Measurements from ENCODE around the gene MRPL23.

DNA sequence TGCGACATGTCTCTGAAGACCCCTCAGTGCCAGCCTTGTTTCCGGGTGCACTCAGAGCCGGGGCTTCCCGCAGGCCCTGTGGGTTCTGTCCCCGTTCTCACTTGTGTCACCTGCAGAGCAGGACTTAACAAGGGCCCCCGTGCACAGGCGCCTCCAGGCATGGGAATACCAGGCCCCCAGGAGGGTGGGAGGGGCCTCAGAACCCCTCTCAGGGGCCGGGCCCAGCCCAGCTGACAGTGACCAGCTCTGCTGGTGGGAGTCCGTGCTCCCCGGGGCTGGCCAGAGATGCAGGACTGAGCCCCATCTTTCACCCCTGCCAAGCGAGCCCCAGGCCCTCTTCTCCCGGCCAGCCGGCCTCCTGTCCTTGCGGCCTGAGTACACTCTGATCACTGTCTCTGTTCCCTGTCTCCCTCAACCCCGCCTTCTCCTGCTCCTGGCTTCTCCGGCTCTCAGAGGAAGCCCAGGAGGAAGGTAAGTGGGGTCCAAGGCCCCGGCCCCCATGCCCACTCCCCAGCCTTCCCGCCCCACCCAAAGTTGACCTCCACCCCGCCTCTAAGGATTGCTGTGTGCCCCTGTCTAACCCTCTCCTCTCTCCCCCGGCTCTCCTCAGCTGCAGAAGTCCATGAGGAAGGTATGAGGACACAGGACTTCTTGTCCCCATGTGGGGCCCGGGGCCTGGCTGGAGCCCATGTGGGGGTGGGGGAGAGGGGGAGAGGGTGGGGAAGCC is 22.3 kb upstream of the MRPL23 start:
- TF ChIP-seq, protein P1, sequence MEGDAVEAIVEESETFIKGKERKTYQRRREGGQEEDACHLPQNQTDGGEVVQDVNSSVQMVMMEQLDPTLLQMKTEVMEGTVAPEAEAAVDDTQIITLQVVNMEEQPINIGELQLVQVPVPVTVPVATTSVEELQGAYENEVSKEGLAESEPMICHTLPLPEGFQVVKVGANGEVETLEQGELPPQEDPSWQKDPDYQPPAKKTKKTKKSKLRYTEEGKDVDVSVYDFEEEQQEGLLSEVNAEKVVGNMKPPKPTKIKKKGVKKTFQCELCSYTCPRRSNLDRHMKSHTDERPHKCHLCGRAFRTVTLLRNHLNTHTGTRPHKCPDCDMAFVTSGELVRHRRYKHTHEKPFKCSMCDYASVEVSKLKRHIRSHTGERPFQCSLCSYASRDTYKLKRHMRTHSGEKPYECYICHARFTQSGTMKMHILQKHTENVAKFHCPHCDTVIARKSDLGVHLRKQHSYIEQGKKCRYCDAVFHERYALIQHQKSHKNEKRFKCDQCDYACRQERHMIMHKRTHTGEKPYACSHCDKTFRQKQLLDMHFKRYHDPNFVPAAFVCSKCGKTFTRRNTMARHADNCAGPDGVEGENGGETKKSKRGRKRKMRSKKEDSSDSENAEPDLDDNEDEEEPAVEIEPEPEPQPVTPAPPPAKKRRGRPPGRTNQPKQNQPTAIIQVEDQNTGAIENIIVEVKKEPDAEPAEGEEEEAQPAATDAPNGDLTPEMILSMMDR (IDR thresholded peaks at IDR 0.05), result no peak
- no peak for TF ChIP-seq POLR2A (IDR thresholded peaks at IDR 0.05)

Measured in adrenal gland (tissue), 5 donors.